GM15510 (cell line): ENCODE data around the gene CBX5.

ENCODE experiments used
- POLR2A ChIP-seq: IDR thresholded peaks from 3 replicates; pipeline ENCODE4 v1.6.1; 2011; ENCODE audit warnings: borderline replicate concordance; ENCODE audit not compliant: insufficient read length; ENCODE audit errors: extremely low read depth

CBX5 gene

GRCh38 chr12:54214553-54215406, 65.1 kb downstream of the CBX5 start:
- no peak for TF ChIP-seq POLR2A

- TF ChIP-seq POLR2A: no peak
These were observed 66.8 kb downstream of the CBX5 start for GRCh38 chr12:54213079-54213478.

- no peak for TF ChIP-seq POLR2A
These were observed 68.0 kb downstream of the CBX5 start for GRCh38 chr12:54211920-54212319.

- no peak for TF ChIP-seq POLR2A
These were observed 69.5 kb downstream of the CBX5 start for GRCh38 chr12:54210400-54210790.

GRCh38 chr12:54208591-54208990, 71.3 kb downstream of the CBX5 start:
- no peak for TF ChIP-seq POLR2A

GRCh38 chr12:54207539-54208294, 72.2 kb downstream of the CBX5 start:
- no peak for TF ChIP-seq POLR2A

GRCh38 chr12:54206791-54207190, 73.1 kb downstream of the CBX5 start:
- TF ChIP-seq POLR2A: no peak

- no peak for TF ChIP-seq POLR2A
These were observed 75.6 kb downstream of the CBX5 start for GRCh38 chr12:54204316-54204715.

GRCh38 chr12:54201001-54201794, 78.7 kb downstream of the CBX5 start:
- TF ChIP-seq POLR2A: no peak

- no peak for TF ChIP-seq POLR2A
These were observed 79.5 kb downstream of the CBX5 start for GRCh38 chr12:54200412-54200811.

- no peak for TF ChIP-seq POLR2A
These were observed 80.0 kb downstream of the CBX5 start for GRCh38 chr12:54199917-54200316.

GRCh38 chr12:54199034-54199433, 80.9 kb downstream of the CBX5 start:
- no peak for TF ChIP-seq POLR2A

GRCh38 chr12:54197431-54197909, 82.5 kb downstream of the CBX5 start:
- TF ChIP-seq POLR2A: no peak

- TF ChIP-seq POLR2A: no peak
These were observed 82.9 kb downstream of the CBX5 start for GRCh38 chr12:54197010-54197409.

- TF ChIP-seq POLR2A: no peak
These were observed 83.5 kb downstream of the CBX5 start for GRCh38 chr12:54196396-54196795.
